Measurements from ENCODE around the gene ZSWIM3. TPM values are rescaled to one million over a fixed set of nuclear protein-coding genes. Genes with fewer than 3 reads are reported as not detected.

The ZSWIM3 gene
- total and polyA plus RNA-seq, 2 of the 13 experiments (the other 11 are each of a cell fraction or from before 2014, with no cell fraction given) = 5.2 to 5.8 TPM

- TF ChIP-seq GLMP (CRISPR knock-in tag; IDR thresholded peaks at IDR 0.05; ENCODE audit: borderline replicate concordance) (no peak), FLYWCH1 (CRISPR knock-in tag; IDR thresholded peaks at IDR 0.05) (peak; percentile 95; the same call in 1 of the 2 replicates), NR0B2 (CRISPR knock-in tag; IDR thresholded peaks at IDR 0.05) (no peak), ZNF609 (CRISPR knock-in tag; IDR thresholded peaks at IDR 0.05; ENCODE audit: borderline replicate concordance) (no peak), MXD3 (CRISPR knock-in tag; IDR thresholded peaks at IDR 0.05) (no peak; the same call in 1 of the 2 replicates), ZC3H4 (CRISPR knock-in tag; IDR thresholded peaks at IDR 0.05; ENCODE audit: borderline replicate concordance) (no peak), ZNF577 (CRISPR knock-in tag; IDR thresholded peaks at IDR 0.05; ENCODE audit: borderline replicate concordance, low read depth) (no peak), ZNF574 (CRISPR knock-in tag; IDR thresholded peaks at IDR 0.05) (peak; percentile 50), XBP1 (CRISPR knock-in tag; IDR thresholded peaks at IDR 0.05) (no peak), ZNF569 (CRISPR knock-in tag; IDR thresholded peaks at IDR 0.05; ENCODE audit: borderline replicate concordance) (no peak), FOXA3 (CRISPR knock-in tag; IDR thresholded peaks at IDR 0.05) (no peak), ZNF7 (CRISPR knock-in tag; IDR thresholded peaks at IDR 0.05) (no peak), ZNF598 (CRISPR knock-in tag; IDR thresholded peaks at IDR 0.05; ENCODE audit: borderline replicate concordance) (no peak; the same call in 1 of the 2 replicates), RXRA (CRISPR knock-in tag; IDR thresholded peaks at IDR 0.05) (no peak), ZSCAN25 (CRISPR knock-in tag; IDR thresholded peaks at IDR 0.05) (no peak; the same call in 1 of the 2 replicates), HMGA1 (CRISPR knock-in tag; conservative IDR thresholded peaks at IDR 0.05) (no peak), CEBPG (CRISPR knock-in tag; IDR thresholded peaks at IDR 0.05) (no peak), ZNF557 (CRISPR knock-in tag; IDR thresholded peaks at IDR 0.05) (no peak), ZNF552 (CRISPR knock-in tag; IDR thresholded peaks at IDR 0.05; ENCODE audit: borderline replicate concordance) (no peak), RFX1 (IDR thresholded peaks at IDR 0.05) (no peak)
These were observed 45.0 kb upstream of the ZSWIM3 start, which contains the start of gene UBE2C (continued) for GRCh38 chr20:45812157-45813005.

All from HepG2 (cell line).